Erythroblast (primary cell): Measurements from ENCODE around the gene TPPP.
"Not testable (repeated sequence)": the region's sequence is repeated elsewhere in the genome, so short reads cannot be mapped to it uniquely, and the experiment has no call there.

Source experiments
- GATA1 ChIP-seq: IDR thresholded peaks from 2 replicates; pipeline ENCODE4 v1.6.1; 2011; ENCODE audit warnings: low read depth, mild to moderate bottlenecking, control low read depth, low read length, moderate library complexity
- POLR2A ChIP-seq: IDR thresholded peaks from 2 replicates; pipeline ENCODE4 v1.6.1; 2011; ENCODE audit warnings: mild to moderate bottlenecking, low read length

DNA sequence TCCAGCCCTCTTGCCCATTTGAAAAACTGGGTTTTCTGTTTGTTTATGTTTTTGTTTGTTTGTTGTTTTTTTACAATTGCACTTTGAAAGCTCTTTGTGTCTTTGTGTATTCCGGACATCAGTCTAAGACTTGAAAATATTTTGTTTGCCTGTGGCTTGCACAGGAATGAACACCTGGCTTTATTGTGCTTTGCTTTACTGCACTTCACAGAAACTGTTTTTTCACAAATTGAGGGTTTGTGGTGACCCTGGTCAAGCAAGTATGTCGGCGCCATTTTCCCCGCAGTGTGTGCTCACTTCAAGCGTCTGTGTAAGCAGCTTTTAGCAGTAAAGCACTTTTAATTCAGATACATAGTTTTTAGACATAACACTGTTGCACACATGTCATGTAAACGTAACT lies 49.1 kb upstream of the TPPP start:
- TF ChIP-seq POLR2A, GATA1: not testable (repeated sequence)
